Measurements from ENCODE around the gene C1QTNF12. TPM values are rescaled to one million over a fixed set of nuclear protein-coding genes. Genes with fewer than 3 reads are reported as not detected.

The C1QTNF12 gene
- total and polyA plus RNA-seq, 2 experiments from 2014 or later = 1.5 TPM; not detected in 1

GRCh38 chr1:1286313-1287261, 40.1 kb upstream of the C1QTNF12 start:
- Histone ChIP-seq H3K27ac (no peak overlapping the region), H3K4me3 (no peak overlapping the region), H3K27me3 (no peaks in the 10 kb centered on the region), H3K9me3 (ENCODE audit: low read depth) (no peaks in the 10 kb centered on the region), H3K4me1 (ENCODE audit: low read depth) (no peaks in the 10 kb centered on the region), H3K36me3 (no peaks in the 10 kb centered on the region)
- TF ChIP-seq CTCF (IDR thresholded peaks at IDR 0.05; ENCODE audit: low read depth, low read length) = no peak
- DNase-seq (ENCODE audit: low read depth in 1 of 2, low spot score in 1 of 2) = no peak

- Histone ChIP-seq H3K27me3 (no peaks in the 10 kb centered on the region), H3K9me3 (ENCODE audit: low read depth) (no peaks in the 10 kb centered on the region), H3K4me1 (ENCODE audit: low read depth) (no peaks in the 10 kb centered on the region), H3K4me3 (no peak overlapping the region), H3K36me3 (no peaks in the 10 kb centered on the region), H3K27ac (no peak overlapping the region)
- no peak for DNase-seq (ENCODE audit: low read depth in 1 of 2, low spot score in 1 of 2)
- TF ChIP-seq CTCF (IDR thresholded peaks at IDR 0.05; ENCODE audit: low read depth, low read length) = no peak
These were observed 39.2 kb upstream of the C1QTNF12 start for GRCh38 chr1:1285611-1286311.

- Histone ChIP-seq H3K9me3 (ENCODE audit: low read depth) (no peaks in the 10 kb centered on the region), H3K4me3 (no peak overlapping the region), H3K27me3 (no peaks in the 10 kb centered on the region), H3K4me1 (ENCODE audit: low read depth) (no peaks in the 10 kb centered on the region), H3K36me3 (no peaks in the 10 kb centered on the region), H3K27ac (no peak overlapping the region)
- no peak for TF ChIP-seq CTCF (IDR thresholded peaks at IDR 0.05; ENCODE audit: low read depth, low read length)
- DNase-seq (ENCODE audit: low read depth in 1 of 2, low spot score in 1 of 2) = no peak
These were observed 38.6 kb upstream of the C1QTNF12 start for GRCh38 chr1:1285102-1285571.

- H3K36me3 ChIP-seq = no peaks in the 10 kb centered on the region
- H3K9me3 ChIP-seq (ENCODE audit: low read depth) = no peaks in the 10 kb centered on the region
- no peak for DNase-seq (ENCODE audit: low read depth in 1 of 2, low spot score in 1 of 2)
- H3K4me1 ChIP-seq (ENCODE audit: low read depth) = no peaks in the 10 kb centered on the region
- H3K27ac ChIP-seq = no peak overlapping the region
- no peaks in the 10 kb centered on the region for H3K27me3 ChIP-seq
- no peak overlapping the region for H3K4me3 ChIP-seq
- no peak for TF ChIP-seq CTCF (IDR thresholded peaks at IDR 0.05; ENCODE audit: low read depth, low read length)
These were observed 37.9 kb upstream of the C1QTNF12 start for GRCh38 chr1:1284221-1285101.

GRCh38 chr1:1283821-1284220, 37.3 kb upstream of the C1QTNF12 start:
- Histone ChIP-seq H3K4me1 (ENCODE audit: low read depth) (no peaks in the 10 kb centered on the region), H3K4me3 (no peak overlapping the region), H3K9me3 (ENCODE audit: low read depth) (no peaks in the 10 kb centered on the region), H3K36me3 (no peaks in the 10 kb centered on the region), H3K27ac (no peak overlapping the region), H3K27me3 (no peaks in the 10 kb centered on the region)
- no peak for DNase-seq (ENCODE audit: low read depth in 1 of 2, low spot score in 1 of 2)
- no peak for TF ChIP-seq CTCF (IDR thresholded peaks at IDR 0.05; ENCODE audit: low read depth, low read length)
